ENCODE measurements around the gene RHBDD3.
A peak's percentile ranks its signal among the peaks of the same experiment; 100 is the strongest.

Gene RHBDD3

GRCh38 chr22:29265305-29265704 lies 2.5 kb downstream of the RHBDD3 start:
- in situ Hi-C loops (cut with HindIII; ENCODE audit: low sequenced_read_pairs), result no loop called here
- no peak for DNase-seq (ENCODE audit: low read depth, low spot score)
- TF ChIP-seq CTCF (IDR thresholded peaks at IDR 0.05; ENCODE audit: low read depth, low read length), result no peak
- no peak overlapping the region for H3K4me3 ChIP-seq (ENCODE audit: low read depth, low read length)

GRCh38 chr22:29263791-29264276 lies 3.9 kb downstream of the RHBDD3 start:
- in situ Hi-C loops (cut with HindIII; ENCODE audit: low sequenced_read_pairs), result no loop called here
- DNase-seq (ENCODE audit: low read depth, low spot score), result no peak
- TF ChIP-seq CTCF (IDR thresholded peaks at IDR 0.05; ENCODE audit: low read depth, low read length), result no peak
- H3K4me3 ChIP-seq (ENCODE audit: low read depth, low read length), result no peak overlapping the region

- in situ Hi-C loops (cut with HindIII; ENCODE audit: low sequenced_read_pairs), result no loop called here
Measured at GRCh38 chr22:29260601-29261315, 7.0 kb downstream of the RHBDD3 start.

GRCh38 chr22:29260031-29260560 lies 7.7 kb downstream of the RHBDD3 start:
- no peak for DNase-seq (ENCODE audit: low read depth, low spot score)
- no peak for TF ChIP-seq CTCF (IDR thresholded peaks at IDR 0.05; ENCODE audit: low read depth, low read length)
- in situ Hi-C loops (cut with HindIII; ENCODE audit: low sequenced_read_pairs), result no loop called here
- no peak overlapping the region for H3K4me3 ChIP-seq (ENCODE audit: low read depth, low read length)

More at GRCh38 chr22:29260601-29261315, 7.0 kb downstream of the RHBDD3 start:
- no peak for DNase-seq (ENCODE audit: low read depth, low spot score)
- H3K4me3 ChIP-seq (ENCODE audit: low read depth, low read length), result no peak overlapping the region
- TF ChIP-seq CTCF (IDR thresholded peaks at IDR 0.05; ENCODE audit: low read depth, low read length), result no peak

- H3K4me3 ChIP-seq (ENCODE audit: low read depth, low read length), result no peak overlapping the region
- peak; percentile 17 for TF ChIP-seq CTCF (IDR thresholded peaks at IDR 0.05; ENCODE audit: low read depth, low read length)
- no peak for DNase-seq (ENCODE audit: low read depth, low spot score)
- in situ Hi-C loops (cut with HindIII; ENCODE audit: low sequenced_read_pairs), result no loop called here
Measured at GRCh38 chr22:29259253-29259899, 8.4 kb downstream of the RHBDD3 start.

- in situ Hi-C loops (cut with HindIII; ENCODE audit: low sequenced_read_pairs), result no loop called here
- TF ChIP-seq CTCF (IDR thresholded peaks at IDR 0.05; ENCODE audit: low read depth, low read length), result no peak
- DNase-seq (ENCODE audit: low read depth, low spot score), result no peak
- H3K4me3 ChIP-seq (ENCODE audit: low read depth, low read length), result no peak overlapping the region
Measured at GRCh38 chr22:29258407-29259252, 9.2 kb downstream of the RHBDD3 start.
